Endothelial cell of umbilical vein (primary cell): ENCODE data around the gene CTPS1. TPM values are rescaled to one million over a fixed set of nuclear protein-coding genes. Genes with fewer than 3 reads are reported as not detected.
A peak's percentile ranks its signal among the peaks of the same experiment; 100 is the strongest.

Source experiments
- BruUV-seq: library from RNA; stranded (reverse); fragments of 400-500 nt; replicated peaks from 2 replicates; lab custom pipeline; 2021; lab: Mats Ljungman, UMichigan
- CTCF ChIA-PET: fragments of 300-600, 350-600 bp; sonication (Branson Sonifier 250); formaldehyde crosslinking; loops from one replicate; lab custom pipeline; 2021; ENCODE audit warnings: antibody characterized with exemption, inconsistent platforms; lab: Charles Lee
- POLR2A ChIA-PET: fragments of 300-600, 350-600 bp; sonication (Branson Sonifier 250); formaldehyde crosslinking; loops from one replicate; lab custom pipeline; 2021; ENCODE audit warnings: antibody characterized with exemption, inconsistent platforms; lab: Charles Lee
- DNase-seq: peaks from one replicate; pipeline ENCODE4 v3.0.0-alpha.2; 2011; ENCODE audit warnings: low read depth, low spot score
- FAIRE-seq: peaks from 2 replicates; lab custom pipeline; 2011; peaks lifted over from hg19 to GRCh38; lab: Jason Lieb, UNC
- H2AFZ ChIP-seq: 2 replicates; pipeline ENCODE4 v1.6.0; 2012; ENCODE audit warnings: low read depth, low read length, control low read depth, inconsistent platforms
- H3K27ac ChIP-seq: 2 replicates; pipeline ENCODE4 v1.5.1; 2011; ENCODE audit warnings: low read depth, mild to moderate bottlenecking, control low read depth, low read length, moderate library complexity; ENCODE audit not compliant: insufficient read depth
- H3K27me3 ChIP-seq, 2 experiments: 2 replicates each; pipeline versions ENCODE4 v1.6.0 to v1.6.1; 2011; ENCODE audit warnings: low read length in 2 of 2, mixed read lengths in 1 of 2; ENCODE audit not compliant: control insufficient read depth in 2 of 2, insufficient read depth in 2 of 2
- H3K36me3 ChIP-seq, 2 experiments: 2 replicates in 1 of 2; 3 replicates in 1 of 2; pipeline ENCODE4 v1.5.1; 2011; ENCODE audit warnings: low read length in 2 of 2, mild to moderate bottlenecking in 1 of 2, moderate library complexity in 1 of 2; ENCODE audit not compliant: control insufficient read depth in 2 of 2, insufficient read depth in 2 of 2; ENCODE audit errors: extremely low read depth in 1 of 2
- H3K4me1 ChIP-seq: 3 replicates; pipeline ENCODE4 v1.5.1; 2011; ENCODE audit warnings: mild to moderate bottlenecking, low read length; ENCODE audit not compliant: control insufficient read depth, insufficient read depth; ENCODE audit errors: extremely low read depth
- H3K4me2 ChIP-seq: 2 replicates; pipeline ENCODE4 v1.6.1; 2011; ENCODE audit warnings: low read length, control low read depth, mixed read lengths; ENCODE audit not compliant: insufficient read depth
- H3K4me3 ChIP-seq, 3 experiments: fragments of 200-600 bp in 1 of 3; sonication (generic), shearing (Covaris generic) in 1 of 3; replicated peaks in 1 of 3; 2 replicates each; pipeline ENCODE4 v1.5.1; 2011 to 2016; ENCODE audit warnings: control low read depth in 3 of 3, low read length in 3 of 3, mild to moderate bottlenecking in 2 of 3, inconsistent platforms in 1 of 3, low read depth in 1 of 3, moderate library complexity in 1 of 3; ENCODE audit not compliant: insufficient read depth in 1 of 3
- H3K79me2 ChIP-seq: 2 replicates; pipeline ENCODE4 v1.6.0; 2012; ENCODE audit warnings: low read length, inconsistent platforms; ENCODE audit not compliant: control insufficient read depth, insufficient read depth
- H3K9ac ChIP-seq: replicated peaks from 2 replicates; pipeline ENCODE3; 2011; ENCODE audit warnings: low read length, control low read depth; ENCODE audit not compliant: insufficient read depth; ENCODE audit errors: extremely low read depth
- H3K9me1 ChIP-seq: replicated peaks from 3 replicates; pipeline ENCODE4 v1.6.0; 2011; ENCODE audit warnings: mild to moderate bottlenecking, low read length; ENCODE audit not compliant: control insufficient read depth, insufficient read depth; ENCODE audit errors: extremely low read depth
- H3K9me3 ChIP-seq: replicated peaks from 2 replicates; pipeline ENCODE4 v1.5.1; 2012; ENCODE audit warnings: low read length, inconsistent platforms; ENCODE audit not compliant: control insufficient read depth, insufficient read depth
- H4K20me1 ChIP-seq: replicated peaks from 2 replicates; pipeline ENCODE3; 2011; ENCODE audit warnings: mild to moderate bottlenecking, low read length; ENCODE audit not compliant: control insufficient read depth, insufficient read depth; ENCODE audit errors: extremely low read depth
- CTCF ChIP-seq, 2 donors: IDR thresholded peaks; 1 replicate in 1 of 2; 2 replicates in 1 of 2; pipeline ENCODE4 v1.5.1; 2011; ENCODE audit warnings: low read length in 2 of 2, mild to moderate bottlenecking in 2 of 2, moderate library complexity in 2 of 2, control low read depth in 1 of 2, inconsistent platforms in 1 of 2, low read depth in 1 of 2; ENCODE audit not compliant: insufficient read depth in 1 of 2; ENCODE audit errors: extremely low read depth in 1 of 2
- EZH2 ChIP-seq: IDR thresholded peaks from 2 replicates; pipeline ENCODE4 v1.6.1; 2012; ENCODE audit warnings: borderline replicate concordance, low read depth, mild to moderate bottlenecking, moderate library complexity, low read length, inconsistent platforms; ENCODE audit not compliant: severe bottlenecking
- FOS ChIP-seq: IDR thresholded peaks from 2 replicates; pipeline ENCODE4 v1.6.1; 2011; ENCODE audit warnings: mild to moderate bottlenecking, low read length, moderate library complexity, borderline replicate concordance; ENCODE audit not compliant: insufficient read depth
- GATA2 ChIP-seq: IDR thresholded peaks from 2 replicates; pipeline ENCODE4 v1.7.0; 2011; ENCODE audit warnings: low read depth, mild to moderate bottlenecking, moderate library complexity, mixed read lengths, low read length; ENCODE audit not compliant: insufficient read length, insufficient read depth
- JUN ChIP-seq: IDR thresholded peaks from 2 replicates; pipeline ENCODE4 v1.6.1; 2011; ENCODE audit warnings: borderline replicate concordance, low read depth; ENCODE audit not compliant: insufficient read length, insufficient read depth
- MAX ChIP-seq: IDR thresholded peaks from 2 replicates; pipeline ENCODE4 v1.6.1; 2011; ENCODE audit not compliant: insufficient read depth, insufficient read length
- MYC ChIP-seq: IDR thresholded peaks from one replicate; pipeline ENCODE4 v1.6.1; 2011; ENCODE audit warnings: mild to moderate bottlenecking, low read depth, low read length
- POLR2A ChIP-seq: IDR thresholded peaks from 2 replicates; pipeline ENCODE4 v1.6.1; 2012; ENCODE audit warnings: low read depth, mild to moderate bottlenecking, control low read depth, low read length
- POLR2AphosphoS5 ChIP-seq: IDR thresholded peaks from 2 replicates; pipeline ENCODE4 v1.6.1; 2012; ENCODE audit warnings: low read depth, mild to moderate bottlenecking, control low read depth, low read length, moderate library complexity; ENCODE audit not compliant: insufficient read depth
- dilution Hi-C: fragments of 300-500 bp; cut with MboI; formaldehyde crosslinking; loops from one replicate; pipeline ENCODE4 v1.15.0; 2019; ENCODE audit warnings: low sequenced_read_pairs; ENCODE audit not compliant: extremely low pct_ligation_motif_present
- intact Hi-C: fragments of 100-400 bp; cut with micrococcal nuclease; formaldehyde crosslinking; loops from one replicate; pipeline ENCODE4 v1.10.0; 2022
- polyA plus RNA-seq, 4 experiments: library from polyadenylated mRNA; depleted of rRNA in 3 of 4; stranded (reverse) in 3 of 4; unstranded in 1 of 4; fragments of >200 nt; gene quantifications; 2 replicates each; pipeline versions ENCODE4 v1.2.1 to v1.2.3, GENCODE V29; 2011 to 2012; ENCODE audit warnings: missing spikeins in 1 of 4
- total RNA-seq: library from RNA; stranded (reverse); gene quantifications from 2 replicates; pipeline ENCODE4 v1.2.3, GENCODE V29; 2021

CTPS1 gene
- total and polyA plus RNA-seq, 2 donors (not counting 3 experiments of a cell fraction or from before 2014, with no cell fraction given) = 24.9 to 65.8 TPM

GRCh38 chr1:41014871-41015270 lies 35.4 kb downstream of the CTPS1 start:
- FAIRE-seq (peak; percentile 26), DNase-seq (peak; percentile 57)
- Histone ChIP-seq H2AFZ (no peak overlapping the region), H3K9me1 (no peaks in the 10 kb centered on the region), H3K27ac (peak overlapping the region; percentile 95), H3K27me3 (no peaks in the 10 kb centered on the region), H3K4me1 (peaks cover 30% of the 10 kb centered on the region), H3K36me3 (peaks cover 0 to 25% of the 10 kb centered on the region in 2 experiments), H3K4me3 (no peak overlapping the region), H4K20me1 (no peaks in the 10 kb centered on the region), H3K79me2 (no peaks in the 10 kb centered on the region), H3K4me2 (no peak overlapping the region), H3K9ac (peak overlapping the region; percentile 55), H3K9me3 (no peaks in the 10 kb centered on the region)
- no peak for TF ChIP-seq EZH2
- no peak for TF ChIP-seq GATA2
- no peak for TF ChIP-seq CTCF (IDR thresholded peaks at IDR 0.05; ENCODE audit: extremely low read depth in 1 of 2, insufficient read depth in 1 of 2, low read depth in 1 of 2, low read length in 2 of 2)
- TF ChIP-seq POLR2A = no peak
- TF ChIP-seq MYC = no peak
- TF ChIP-seq FOS = no peak
- no peak for TF ChIP-seq POLR2AphosphoS5
- TF ChIP-seq MAX = no peak
- TF ChIP-seq JUN = no peak
- intact Hi-C loops (loop anchor here (1.0 to 2.0 kb wide), 3 partner anchors 12 to 94 kb away; no protein-coding TSS in a partner anchor), dilution Hi-C loops (no loop called here)
- ChIA-PET CTCF (interaction anchor here (1.0 to 2.3 kb wide), 3 partner anchors 12 to 62 kb away, joined by 3 to 15 read pairs (median 3); no protein-coding TSS in a partner anchor), POLR2A (interaction anchor here (1.6 kb wide), 1 partner anchor 11 kb away, joined by 5 read pairs; no protein-coding TSS in a partner anchor)
- BruUV-seq = no TSS peak
